Measurements from ENCODE around the gene CCDC198.

Gene CCDC198

GRCh38 chr14:57464008-57464730, 29.5 kb downstream of the CCDC198 start:
- no peak for DNase-seq (ENCODE audit: low spot score)

GRCh38 chr14:57462551-57462950, 31.1 kb downstream of the CCDC198 start:
- no peak for DNase-seq (ENCODE audit: low spot score)

GRCh38 chr14:57461777-57462320, 31.8 kb downstream of the CCDC198 start:
- no peak for DNase-seq (ENCODE audit: low spot score)

- no peak for DNase-seq (ENCODE audit: low spot score)
Measured at GRCh38 chr14:57435923-57436322, 57.7 kb downstream of the CCDC198 start.

- DNase-seq (ENCODE audit: low spot score): no peak
Measured at GRCh38 chr14:57420986-57421385, 72.7 kb downstream of the CCDC198 start.

- no peak for DNase-seq (ENCODE audit: low spot score)
Measured at GRCh38 chr14:57420033-57420432, 73.6 kb downstream of the CCDC198 start.
